ENCODE results near the gene EDC3. TPM values are rescaled to one million over a fixed set of nuclear protein-coding genes. Genes with fewer than 3 reads are reported as not detected.

The EDC3 gene
- total and polyA plus RNA-seq, 7 donors, result 11.6 to 22.0 (median 16.8) TPM

DNA sequence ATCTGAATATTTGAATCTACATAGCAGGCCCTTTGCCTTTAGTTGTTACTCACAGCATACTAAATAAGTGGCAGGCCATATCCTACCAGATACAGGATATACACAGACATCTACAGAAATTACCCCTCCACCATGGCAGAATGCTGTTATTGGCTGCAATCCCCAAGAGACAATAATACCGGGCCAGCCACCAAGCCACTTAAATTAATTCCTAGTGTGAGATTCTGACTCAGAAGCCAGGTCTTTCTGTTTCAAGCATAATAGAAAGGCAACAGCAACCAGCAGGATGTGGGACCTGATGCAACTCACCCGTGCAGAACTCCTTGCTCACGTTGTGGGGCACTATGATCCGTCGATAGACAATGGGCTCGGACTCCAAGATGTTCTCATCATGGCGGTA, 40.4 kb downstream of the EDC3 start:
- DNase-seq, result no peak
- intact Hi-C loops (cut with DNase I), result no loop called here
- no peak for TF ChIP-seq EP300 (IDR thresholded peaks at IDR 0.05)
- TF ChIP-seq, protein P1, sequence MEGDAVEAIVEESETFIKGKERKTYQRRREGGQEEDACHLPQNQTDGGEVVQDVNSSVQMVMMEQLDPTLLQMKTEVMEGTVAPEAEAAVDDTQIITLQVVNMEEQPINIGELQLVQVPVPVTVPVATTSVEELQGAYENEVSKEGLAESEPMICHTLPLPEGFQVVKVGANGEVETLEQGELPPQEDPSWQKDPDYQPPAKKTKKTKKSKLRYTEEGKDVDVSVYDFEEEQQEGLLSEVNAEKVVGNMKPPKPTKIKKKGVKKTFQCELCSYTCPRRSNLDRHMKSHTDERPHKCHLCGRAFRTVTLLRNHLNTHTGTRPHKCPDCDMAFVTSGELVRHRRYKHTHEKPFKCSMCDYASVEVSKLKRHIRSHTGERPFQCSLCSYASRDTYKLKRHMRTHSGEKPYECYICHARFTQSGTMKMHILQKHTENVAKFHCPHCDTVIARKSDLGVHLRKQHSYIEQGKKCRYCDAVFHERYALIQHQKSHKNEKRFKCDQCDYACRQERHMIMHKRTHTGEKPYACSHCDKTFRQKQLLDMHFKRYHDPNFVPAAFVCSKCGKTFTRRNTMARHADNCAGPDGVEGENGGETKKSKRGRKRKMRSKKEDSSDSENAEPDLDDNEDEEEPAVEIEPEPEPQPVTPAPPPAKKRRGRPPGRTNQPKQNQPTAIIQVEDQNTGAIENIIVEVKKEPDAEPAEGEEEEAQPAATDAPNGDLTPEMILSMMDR (IDR thresholded peaks at IDR 0.05), result no peak
- no peak for TF ChIP-seq POLR2A (IDR thresholded peaks at IDR 0.05)
- no peak for TF ChIP-seq POLR2AphosphoS5 (IDR thresholded peaks at IDR 0.05)
- no peak overlapping the region for H3K27ac ChIP-seq
- WGBS, 2 donors, result 81 to 92% methylated on average over 7 of the region's 7 CpGs
- H3K4me1 ChIP-seq, result peaks cover 0 to 55% (median 42%) of the 10 kb centered on the region in 4 donors
- H3K36me3 ChIP-seq, result peaks cover 0 to 10% (median 0%) of the 10 kb centered on the region in 4 donors
- no peak overlapping the region for H3K4me3 ChIP-seq
- no peaks in the 10 kb centered on the region for H3K9me3 ChIP-seq
- H3K27me3 ChIP-seq, result no peaks in the 10 kb centered on the region

- H3K27ac ChIP-seq, result peak overlapping the region; percentile 24 to 77 (median 68)
- H3K36me3 ChIP-seq, result peaks cover 0 to 10% (median 0%) of the 10 kb centered on the region in 4 donors
- H3K27me3 ChIP-seq, result no peaks in the 10 kb centered on the region
- peaks cover 0 to 55% (median 43%) of the 10 kb centered on the region in 4 donors for H3K4me1 ChIP-seq
- intact Hi-C loops (cut with DNase I), result no loop called here
- 56 to 63% methylated on average over 7 of the region's 7 CpGs for WGBS, 2 donors
- peak; percentile 79 for DNase-seq
- H3K4me3 ChIP-seq, result no peak overlapping the region
- TF ChIP-seq, protein P1 (IDR thresholded peaks at IDR 0.05), result no peak
- TF ChIP-seq POLR2AphosphoS5 (IDR thresholded peaks at IDR 0.05), result peak; percentile 64 to 87 (median 84)
- TF ChIP-seq POLR2A (IDR thresholded peaks at IDR 0.05), result no peak
- TF ChIP-seq EP300 (IDR thresholded peaks at IDR 0.05), result peak in 1 of 4 donors; percentile 61
- no peaks in the 10 kb centered on the region for H3K9me3 ChIP-seq
Observed at GRCh38 chr15:74653426-74654102, 42.3 kb downstream of the EDC3 start.

GRCh38 chr15:74651242-74651741, 44.5 kb downstream of the EDC3 start:
- TF ChIP-seq, protein P1 (IDR thresholded peaks at IDR 0.05), result no peak
- TF ChIP-seq POLR2AphosphoS5 (IDR thresholded peaks at IDR 0.05) (peak in 3 of 4 donors; percentile 10 to 43 (median 36)), POLR2A (IDR thresholded peaks at IDR 0.05) (no peak), EP300 (IDR thresholded peaks at IDR 0.05) (peak in 1 of 4 donors; percentile 44)
- no peak for DNase-seq
- intact Hi-C loops (cut with DNase I), result no loop called here
- 83 to 86% methylated on average over 3 of the region's 3 CpGs for WGBS, 2 donors
- Histone ChIP-seq H3K27me3 (no peaks in the 10 kb centered on the region), H3K4me3 (no peak overlapping the region), H3K9me3 (no peaks in the 10 kb centered on the region), H3K27ac (peak overlapping the region in 3 of 4 donors; percentile 35 to 77 (median 72)), H3K36me3 (peaks cover 0 to 10% (median 0%) of the 10 kb centered on the region in 4 donors), H3K4me1 (peaks cover 0 to 48% (median 43%) of the 10 kb centered on the region in 4 donors)

DNA sequence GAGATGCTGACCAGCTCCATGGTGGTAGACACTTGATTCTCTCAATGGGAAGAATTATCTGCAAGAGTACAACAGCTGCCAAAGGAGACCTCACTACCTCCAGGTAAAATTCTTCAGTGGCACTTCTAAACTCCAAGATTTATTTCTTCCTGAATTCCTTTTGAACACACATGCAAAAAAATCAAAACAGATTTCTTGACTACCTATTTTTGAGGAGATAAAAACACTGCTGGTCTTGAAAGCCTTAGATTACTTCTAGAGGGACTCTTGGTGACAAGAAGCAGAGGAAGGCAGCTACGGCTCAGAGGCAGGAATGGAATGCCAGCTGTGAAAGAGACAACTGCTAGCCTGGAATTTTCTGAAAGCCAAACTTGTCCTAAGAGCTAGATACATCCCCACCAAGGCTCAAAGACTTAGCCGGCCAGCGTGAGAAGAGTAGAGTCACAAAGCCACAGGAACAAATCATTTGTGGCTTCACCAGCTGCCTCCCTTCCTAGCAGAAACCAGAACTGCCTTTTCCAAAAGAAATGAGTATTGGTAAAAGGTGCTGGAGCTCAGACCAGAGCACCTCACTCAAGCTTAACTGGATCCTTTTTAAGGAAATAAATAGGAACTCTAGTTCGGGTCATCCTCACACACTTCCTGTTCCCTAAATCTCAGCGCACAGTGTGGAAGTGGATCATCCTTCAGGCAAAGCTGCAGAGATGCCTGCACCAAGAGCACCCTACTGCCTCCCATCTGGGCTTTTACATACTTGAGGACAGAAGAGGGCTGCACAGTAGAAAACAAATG, 47.6 kb downstream of the EDC3 start:
- Histone ChIP-seq H3K27ac (no peak overlapping the region), H3K27me3 (no peaks in the 10 kb centered on the region), H3K9me3 (no peaks in the 10 kb centered on the region), H3K36me3 (peaks cover 0 to 5% (median 0%) of the 10 kb centered on the region in 4 donors), H3K4me1 (peaks cover 0 to 36% (median 28%) of the 10 kb centered on the region in 4 donors), H3K4me3 (no peak overlapping the region)
- 89 to 92% methylated on average over 5 of the region's 5 CpGs for WGBS, 2 donors
- DNase-seq, result no peak
- TF ChIP-seq POLR2A (IDR thresholded peaks at IDR 0.05) (no peak), EP300 (IDR thresholded peaks at IDR 0.05) (no peak), POLR2AphosphoS5 (IDR thresholded peaks at IDR 0.05) (no peak)
- TF ChIP-seq, protein P1 (IDR thresholded peaks at IDR 0.05), result no peak
- intact Hi-C loops (cut with DNase I), result no loop called here

All from sigmoid colon (tissue), 7 donors.